Hypothalamus (tissue), 51 donors: Measurements from ENCODE around the gene GARRE1.
"Not testable (repeated sequence)": the region's sequence is repeated elsewhere in the genome, so short reads cannot be mapped to it uniquely, and the experiment has no call there.

ENCODE experiments used
- DNase-seq, 51 donors: peaks; one replicate each; lab custom pipeline; 2025; lab: John Stamatoyannopoulos, UW

GARRE1 gene

DNA sequence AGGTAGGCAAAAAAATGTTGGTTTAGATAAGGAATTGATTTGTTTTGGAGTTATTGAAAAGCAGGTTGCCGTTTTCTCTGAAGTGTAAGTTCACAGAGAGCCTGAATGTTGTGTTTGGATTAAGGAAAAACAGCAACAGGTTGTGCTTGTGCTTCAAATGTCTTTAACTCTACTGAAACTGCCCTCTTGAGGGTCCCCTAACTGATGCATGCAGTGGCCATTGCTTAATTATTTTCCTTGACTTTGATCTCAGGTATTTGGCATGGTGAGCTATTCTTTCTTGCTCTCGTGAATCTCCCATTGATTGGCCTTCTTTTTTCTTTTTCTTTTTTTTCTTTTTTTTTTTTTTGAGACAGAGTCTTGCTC, 3.2 kb downstream of the GARRE1 start:
- no peak for DNase-seq

GRCh38 chr19:34259367-34260095, 5.2 kb downstream of the GARRE1 start:
- DNase-seq, result no peak

DNA sequence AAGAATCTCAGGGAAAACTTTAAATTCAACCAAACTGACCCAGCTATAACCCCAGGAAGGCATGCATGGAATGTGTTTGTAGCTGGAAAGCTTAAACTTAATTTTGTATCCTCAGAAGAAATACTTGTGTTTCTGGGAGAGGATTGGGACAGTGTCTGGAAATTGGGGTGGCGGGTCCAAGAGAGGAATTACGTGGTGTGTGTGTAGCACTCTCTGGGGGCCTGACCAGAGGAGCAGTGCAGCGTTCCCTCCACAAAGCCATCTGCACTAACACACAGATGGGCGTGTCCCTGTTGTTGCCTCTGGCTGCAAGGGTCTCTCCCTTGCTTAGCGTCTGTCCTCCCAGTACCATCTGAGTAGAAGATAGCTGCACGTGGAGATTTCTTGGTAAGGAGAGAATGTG, 6.4 kb downstream of the GARRE1 start:
- no peak for DNase-seq

- DNase-seq, result no peak
Measured at GRCh38 chr19:34261334-34262109, 7.2 kb downstream of the GARRE1 start.

DNA sequence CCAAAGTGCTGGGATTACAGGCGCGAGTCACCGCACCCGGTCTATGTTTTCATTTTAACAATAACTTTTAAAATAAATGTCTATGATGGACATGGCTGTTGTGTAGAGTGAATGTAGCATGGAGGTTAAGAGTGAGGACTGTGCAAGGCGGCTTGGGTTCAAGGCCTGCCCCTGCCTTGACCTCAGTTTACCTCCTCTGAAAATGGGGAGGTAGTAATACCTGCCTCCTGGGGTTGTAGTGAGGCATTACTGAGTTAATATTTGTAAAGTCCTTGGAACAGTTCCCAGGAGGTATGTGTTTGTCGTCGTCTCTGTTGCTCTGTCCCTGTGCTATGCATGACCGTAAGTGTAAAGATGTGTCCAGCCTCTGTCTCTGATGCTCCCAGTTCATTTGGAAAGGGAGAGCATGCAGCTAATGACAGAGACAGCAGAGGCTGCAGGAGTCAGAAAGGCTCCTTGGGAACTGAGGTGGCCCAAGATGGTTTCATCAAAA, 9.4 kb downstream of the GARRE1 start:
- no peak for DNase-seq

DNA sequence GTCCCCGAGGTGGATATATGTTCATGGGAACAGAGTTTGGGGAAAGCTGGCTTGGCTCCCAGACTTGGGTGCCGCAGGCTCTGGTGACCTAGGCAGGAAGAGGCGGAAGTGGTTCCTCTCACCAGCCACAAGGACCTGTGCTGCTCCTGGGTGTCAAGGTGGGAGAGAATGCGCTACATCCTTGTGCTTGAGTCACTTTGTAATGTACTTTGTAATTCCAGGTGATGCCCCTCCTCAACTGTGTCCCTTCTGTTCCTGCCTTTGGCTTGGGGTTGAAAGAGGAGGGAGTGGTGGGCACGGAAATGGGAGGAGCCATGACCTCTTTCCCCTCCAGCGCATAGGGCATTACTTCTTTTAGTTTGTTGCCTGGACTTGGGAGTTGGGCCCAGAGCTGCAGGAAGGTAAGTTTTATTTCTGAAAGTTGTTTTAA, 10.9 kb downstream of the GARRE1 start:
- DNase-seq, result no peak

DNA sequence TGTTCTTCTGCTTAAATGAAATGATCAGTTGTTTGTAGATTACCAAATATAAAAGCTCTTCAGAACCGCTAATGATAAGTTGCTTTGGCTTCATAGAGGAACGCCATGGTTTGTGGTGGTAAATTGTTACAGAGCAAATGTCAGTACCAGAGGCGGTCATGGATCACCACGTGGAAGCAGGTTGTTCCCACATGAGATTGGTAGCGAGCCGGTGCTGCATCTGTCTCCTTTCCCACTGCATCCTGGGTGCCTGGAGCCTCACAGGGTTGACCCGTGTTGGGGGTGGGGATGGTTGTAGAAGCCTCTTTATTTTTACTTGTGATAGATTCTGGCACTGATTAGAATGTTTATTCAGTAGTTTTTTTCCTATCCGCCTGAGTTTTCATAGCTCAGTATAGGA, 14.7 kb downstream of the GARRE1 start:
- no peak for DNase-seq

- DNase-seq, result no peak
Measured at GRCh38 chr19:34269489-34269888, 15.1 kb downstream of the GARRE1 start.

DNA sequence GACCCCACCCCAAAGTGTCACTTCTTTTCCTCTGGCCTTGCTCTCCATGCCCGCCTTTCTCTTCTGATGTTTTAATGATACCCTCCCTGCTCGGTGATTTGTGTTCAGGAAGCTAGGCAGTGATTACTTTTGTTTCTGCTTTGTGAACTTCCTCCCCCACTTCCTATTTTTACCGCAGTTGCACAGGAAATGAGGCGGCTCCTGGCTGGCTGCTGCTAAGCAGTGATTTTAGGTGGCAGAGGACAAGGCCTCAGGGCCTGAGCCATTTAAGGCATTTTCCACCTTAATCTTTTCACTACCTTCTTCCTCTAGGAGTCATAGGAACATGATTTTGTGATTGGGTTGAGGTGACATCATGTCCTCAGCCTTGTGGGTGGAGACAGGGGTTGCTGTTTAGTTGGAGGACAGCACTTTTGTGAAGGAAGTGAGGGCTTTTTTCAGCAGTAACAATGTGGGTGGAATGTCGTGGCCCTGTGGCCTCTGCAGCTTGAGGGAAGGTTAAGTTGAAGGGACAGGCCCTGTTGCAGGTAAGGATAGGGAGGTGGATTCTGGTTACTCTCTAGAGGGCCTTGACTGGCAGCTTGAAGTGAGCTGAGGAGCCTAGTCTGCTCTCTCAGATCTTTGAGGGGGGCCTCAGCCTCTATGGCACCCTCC, 15.7 kb downstream of the GARRE1 start:
- peak in 13 of 51 donors; percentile 4 to 33 (median 11) for DNase-seq

DNA sequence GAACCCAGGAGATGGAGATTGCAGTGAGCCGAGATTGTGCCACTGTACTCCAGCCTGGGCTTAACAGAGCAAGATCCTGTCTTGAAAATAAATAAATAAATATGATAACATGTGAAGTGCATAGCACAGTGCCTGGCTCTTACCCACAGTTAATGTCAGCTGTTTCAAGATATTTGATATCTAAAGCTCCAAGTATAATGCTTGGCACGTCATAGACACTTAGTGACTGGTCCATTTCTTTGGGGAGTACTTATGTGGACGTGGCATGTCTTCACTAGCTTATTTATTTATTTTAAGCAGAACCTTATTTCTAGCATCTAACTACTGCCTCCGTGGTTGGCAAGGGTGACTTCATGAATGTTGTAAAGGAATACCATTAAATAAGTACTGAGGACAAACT, 18.8 kb downstream of the GARRE1 start:
- DNase-seq, result no peak

- no peak for DNase-seq
Measured at GRCh38 chr19:34274284-34274826, 20.0 kb downstream of the GARRE1 start.

- no peak for DNase-seq
Measured at GRCh38 chr19:34274827-34275625, 20.7 kb downstream of the GARRE1 start.

GRCh38 chr19:34275705-34276104, 21.4 kb downstream of the GARRE1 start:
- no peak for DNase-seq

GRCh38 chr19:34276614-34277013, 22.3 kb downstream of the GARRE1 start:
- peak in 19 of 51 donors; percentile 3 to 61 (median 26) for DNase-seq

DNA sequence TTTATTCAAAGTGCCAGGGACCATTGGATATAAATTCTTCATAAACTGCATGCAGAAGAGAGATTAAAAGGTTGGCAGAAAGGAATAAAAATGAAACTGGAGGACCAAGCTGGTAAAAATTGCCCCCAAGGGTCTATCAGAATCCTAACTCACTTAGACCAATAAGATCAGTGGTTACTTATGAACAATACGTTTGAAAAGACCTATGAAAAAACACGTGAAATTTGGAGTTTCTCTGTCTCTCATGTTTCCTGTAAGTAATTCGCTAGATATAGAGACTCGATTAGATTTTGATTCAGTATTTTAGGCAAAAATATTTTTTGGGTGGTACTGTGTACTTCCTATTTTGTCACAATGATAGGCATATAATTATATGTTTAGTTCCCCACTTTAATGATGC, 22.9 kb downstream of the GARRE1 start:
- DNase-seq, result no peak

DNA sequence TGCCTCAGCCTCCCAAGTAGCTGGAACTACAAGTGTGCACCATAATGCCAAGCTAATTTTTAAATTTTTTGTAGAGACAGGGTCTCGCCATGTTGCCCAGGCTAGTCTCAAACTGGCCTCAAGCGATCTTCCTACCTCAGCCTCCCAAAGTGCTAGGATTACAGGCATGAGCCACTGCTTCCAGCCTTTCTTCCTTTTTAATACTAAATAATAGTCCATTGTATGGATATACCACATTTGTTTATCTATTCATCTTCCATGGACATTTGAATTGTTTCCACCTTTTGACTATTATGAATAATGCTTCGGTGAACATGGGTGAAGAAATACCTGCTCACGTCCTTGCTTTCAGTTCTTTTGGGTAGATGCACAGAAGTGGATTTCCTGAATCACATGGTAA, 24.4 kb downstream of the GARRE1 start:
- no peak for DNase-seq

- DNase-seq, result not testable (repeated sequence)
Measured at GRCh38 chr19:34281444-34281843, 27.1 kb downstream of the GARRE1 start.

- no peak for DNase-seq
Measured at GRCh38 chr19:34282611-34283519, 28.5 kb downstream of the GARRE1 start.

GRCh38 chr19:34284505-34284904, 30.2 kb downstream of the GARRE1 start:
- no peak for DNase-seq
